ENCODE results near the gene RING1. TPM values are rescaled to one million over a fixed set of nuclear protein-coding genes. Genes with fewer than 3 reads are reported as not detected.

RING1 gene
- total RNA-seq, 1 experiment from 2014 or later, result 31.0 TPM

DNA sequence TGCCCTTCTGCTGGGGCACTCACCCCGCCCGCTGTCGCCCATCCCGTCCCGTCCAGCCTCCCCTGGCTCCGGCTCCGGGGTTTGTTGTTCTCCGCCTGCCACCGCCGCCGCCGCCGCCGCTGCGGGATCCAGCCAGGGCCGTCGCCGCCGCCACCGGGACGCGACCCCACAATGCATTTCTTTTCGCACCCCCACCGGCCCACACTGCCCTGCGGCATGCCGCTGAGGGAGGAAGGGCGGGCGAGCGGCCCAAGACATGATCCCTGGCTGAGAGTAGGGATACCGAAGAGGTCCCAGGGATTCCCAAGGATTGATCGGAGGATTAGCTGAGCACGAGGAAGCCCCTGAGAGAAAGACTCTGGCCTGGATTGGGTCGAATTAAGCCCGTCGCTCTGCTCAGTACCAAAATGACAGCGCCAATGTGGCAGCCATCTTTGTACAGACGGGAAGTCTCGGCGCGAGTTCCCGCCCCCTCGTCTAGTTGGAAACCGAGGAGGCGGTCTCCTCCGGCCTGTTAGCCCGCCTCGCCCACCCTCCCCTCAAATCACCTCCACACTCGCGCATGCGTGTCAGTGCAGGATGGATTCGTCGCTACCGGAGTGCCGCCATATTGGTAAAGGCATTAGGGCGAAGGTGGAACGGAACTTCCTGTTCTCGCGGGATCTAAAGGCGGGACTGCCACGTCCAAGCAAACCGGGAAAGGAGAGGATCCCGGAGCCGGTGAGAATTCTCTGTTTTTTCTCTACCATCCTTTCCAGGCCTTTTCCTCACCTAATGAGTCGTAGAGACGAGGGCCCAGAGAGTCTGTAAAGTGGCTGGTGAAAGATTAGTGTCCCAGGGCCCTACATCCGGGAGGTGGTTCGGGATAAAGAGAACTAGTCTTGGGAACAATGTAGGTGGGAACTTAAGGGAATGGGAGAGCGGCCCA lies 7.8 kb upstream of the RING1 start, which contains the start of the genes RXRB and SLC39A7:
TSS of gene RXRB (minus strand) at position 447 of the 928 bp plus-strand sequence. CDS start at position 258, 189 bp downstream.
TSS of gene SLC39A7 (plus strand) at position 649 of the 928 bp plus-strand sequence. CDS start 379 bp downstream, outside the sequence.
- peak; percentile 98 for DNase-seq
- Mint-ChIP-seq H3K4me3 (peak within 1 kb of the TSS; percentile 96 to 99), H3K9me3 (no peaks in the 10 kb centered on the region; a peak in 1 of 5 replicates), H3K27ac (peak within 1 kb of the TSS; percentile 99), H3K4me1 (peaks cover 40 to 50% of the 10 kb centered on the region in 2 experiments), H3K36me3 (ENCODE audit: insufficient read depth in 1 of 3, low read depth in 3 of 3) (peaks cover 34 to 49% (median 38%) of the 10 kb centered on the region in 3 experiments), H3K27me3 (ENCODE audit: low read depth) (peaks cover 6% of the 10 kb centered on the region)
- Histone ChIP-seq H3K56ac (ENCODE audit: insufficient read length, low read depth, low read length) (no peak within 1 kb of the TSS), H4K5ac (ENCODE audit: insufficient read length, low read depth, low read length) (no peak within 1 kb of the TSS), H2BK5ac (ENCODE audit: insufficient read length, low read length) (no peak within 1 kb of the TSS), H3K9ac (ENCODE audit: extremely low read depth, insufficient read length, low read length) (peak within 1 kb of the TSS; percentile 88), H3K79me2 (ENCODE audit: insufficient read depth, low read length) (peaks cover 4% of the 10 kb centered on the region; the same call in 1 of the 2 replicates), H4K8ac (replicated peaks; ENCODE audit: insufficient read length, low read depth, low read length) (no peak within 1 kb of the TSS), H3K18ac (ENCODE audit: insufficient read length, low read depth, low read length) (peak within 1 kb of the TSS; percentile 76), H3K4me2 (ENCODE audit: insufficient read depth, insufficient read length, low read length) (peak within 1 kb of the TSS; percentile 86), H3K23ac (ENCODE audit: insufficient read length, low read depth, low read length) (no peak within 1 kb of the TSS), H2BK12ac (ENCODE audit: insufficient read length, low read depth, low read length) (no peak within 1 kb of the TSS), H3K4ac (ENCODE audit: low read depth, low read length) (no peak within 1 kb of the TSS), H3K27me3 (ENCODE audit: insufficient read depth, low read length) (peaks cover 3% of the 10 kb centered on the region; the same call in 1 of the 2 replicates), H2AK5ac (ENCODE audit: insufficient read length, low read length) (no peak within 1 kb of the TSS), H2AFZ (ENCODE audit: low read length) (no peak within 1 kb of the TSS), H3T11ph (ENCODE audit: low read length) (no peak within 1 kb of the TSS), H4K91ac (ENCODE audit: insufficient read length, low read depth, low read length) (no peak within 1 kb of the TSS), H3K4me1 (ENCODE audit: insufficient read depth, low read length) (peaks cover 12% of the 10 kb centered on the region; the same call in 1 of the 2 replicates), H3K14ac (ENCODE audit: insufficient read depth, low read length) (peak within 1 kb of the TSS; percentile 87), H2BK120ac (ENCODE audit: low read depth, low read length, poor library complexity, severe bottlenecking) (no peak within 1 kb of the TSS), H3K79me1 (ENCODE audit: insufficient read depth, low read depth, low read length, poor library complexity, severe bottlenecking) (no peaks in the 10 kb centered on the region), H2BK15ac (ENCODE audit: low read depth, low read length) (no peak within 1 kb of the TSS), H2BK20ac (ENCODE audit: low read depth, low read length, poor library complexity, severe bottlenecking) (no peak within 1 kb of the TSS), H3K23me2 (ENCODE audit: insufficient read length, low read depth, low read length, poor library complexity, severe bottlenecking) (peaks cover 17% of the 10 kb centered on the region), H3K9me3 (ENCODE audit: control insufficient read depth, low read depth, low read length) (no peaks in the 10 kb centered on the region), H4K20me1 (ENCODE audit: control insufficient read depth, insufficient read depth, insufficient read length) (no peaks in the 10 kb centered on the region), H3K27ac (ENCODE audit: insufficient read length, low read depth, low read length) (peak within 1 kb of the TSS; percentile 57)
- WGBS (ENCODE audit: extremely low coverage, insufficient read length, low lambda C conversion rate), result no CpG with 5 or more reads among the region's 68 CpGs
- TF ChIP-seq, protein P1, sequence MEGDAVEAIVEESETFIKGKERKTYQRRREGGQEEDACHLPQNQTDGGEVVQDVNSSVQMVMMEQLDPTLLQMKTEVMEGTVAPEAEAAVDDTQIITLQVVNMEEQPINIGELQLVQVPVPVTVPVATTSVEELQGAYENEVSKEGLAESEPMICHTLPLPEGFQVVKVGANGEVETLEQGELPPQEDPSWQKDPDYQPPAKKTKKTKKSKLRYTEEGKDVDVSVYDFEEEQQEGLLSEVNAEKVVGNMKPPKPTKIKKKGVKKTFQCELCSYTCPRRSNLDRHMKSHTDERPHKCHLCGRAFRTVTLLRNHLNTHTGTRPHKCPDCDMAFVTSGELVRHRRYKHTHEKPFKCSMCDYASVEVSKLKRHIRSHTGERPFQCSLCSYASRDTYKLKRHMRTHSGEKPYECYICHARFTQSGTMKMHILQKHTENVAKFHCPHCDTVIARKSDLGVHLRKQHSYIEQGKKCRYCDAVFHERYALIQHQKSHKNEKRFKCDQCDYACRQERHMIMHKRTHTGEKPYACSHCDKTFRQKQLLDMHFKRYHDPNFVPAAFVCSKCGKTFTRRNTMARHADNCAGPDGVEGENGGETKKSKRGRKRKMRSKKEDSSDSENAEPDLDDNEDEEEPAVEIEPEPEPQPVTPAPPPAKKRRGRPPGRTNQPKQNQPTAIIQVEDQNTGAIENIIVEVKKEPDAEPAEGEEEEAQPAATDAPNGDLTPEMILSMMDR (conservative IDR thresholded peaks at IDR 0.05), result no peak
